ENCODE measurements around the gene TSHZ2.

- TF ChIP-seq CTCF (IDR thresholded peaks at IDR 0.05 in 2 of 3, conservative IDR thresholded peaks at IDR 0.05 in 1 of 3; ENCODE audit: borderline replicate concordance in 1 of 3, insufficient read depth in 1 of 3, low read depth in 2 of 3, low read length in 2 of 3) (no peak), SP1 (IDR thresholded peaks at IDR 0.05; ENCODE audit: low read depth) (no peak), ZNF274 (IDR thresholded peaks at IDR 0.05; ENCODE audit: low read depth, low read length) (no peak), MAX (IDR thresholded peaks at IDR 0.05) (no peak), TCF7L2 (IDR thresholded peaks at IDR 0.05; ENCODE audit: borderline replicate concordance, extremely low read depth, insufficient read depth, insufficient read length) (no peak), POLR2AphosphoS5 (IDR thresholded peaks at IDR 0.05; ENCODE audit: low read depth, low read length) (no peak), CBX3 (IDR thresholded peaks at IDR 0.05; ENCODE audit: low read depth) (no peak), ELF1 (IDR thresholded peaks at IDR 0.05; ENCODE audit: borderline replicate concordance, low read depth) (no peak), REST (IDR thresholded peaks at IDR 0.05; ENCODE audit: low read depth) (no peak), CEBPB (IDR thresholded peaks at IDR 0.05; ENCODE audit: low read depth) (no peak), SIN3A (IDR thresholded peaks at IDR 0.05; ENCODE audit: low read depth) (no peak), JUND (IDR thresholded peaks at IDR 0.05) (no peak)
These were observed 302.2 kb downstream of the TSHZ2 start for GRCh38 chr20:53274365-53274764.

Data from HCT116 (cell line).